Measurements from ENCODE around the gene GBA3. TPM values are rescaled to one million over a fixed set of nuclear protein-coding genes. Genes with fewer than 3 reads are reported as not detected.

The GBA3 gene
- total and polyA plus RNA-seq, 2 experiments from 2014 or later = not detected

GRCh38 chr4:22766068-22766467 is 73.3 kb downstream of the GBA3 start:
- TF ChIP-seq CTCF (IDR thresholded peaks at IDR 0.05; ENCODE audit: low read depth, low read length) = no peak
- Histone ChIP-seq H3K4me3 (no peak overlapping the region), H3K27me3 (no peaks in the 10 kb centered on the region), H3K9me3 (ENCODE audit: low read depth) (no peaks in the 10 kb centered on the region), H3K36me3 (no peaks in the 10 kb centered on the region), H3K27ac (no peak overlapping the region), H3K4me1 (ENCODE audit: low read depth) (peaks cover 5% of the 10 kb centered on the region)
- no peak for DNase-seq (ENCODE audit: low read depth in 1 of 2, low spot score in 1 of 2)

GRCh38 chr4:22778547-22779163 is 85.9 kb downstream of the GBA3 start:
- Histone ChIP-seq H3K36me3 (no peaks in the 10 kb centered on the region), H3K4me1 (ENCODE audit: low read depth) (no peaks in the 10 kb centered on the region), H3K27ac (no peak overlapping the region), H3K4me3 (no peak overlapping the region), H3K27me3 (no peaks in the 10 kb centered on the region), H3K9me3 (ENCODE audit: low read depth) (no peaks in the 10 kb centered on the region)
- no peak for TF ChIP-seq CTCF (IDR thresholded peaks at IDR 0.05; ENCODE audit: low read depth, low read length)
- DNase-seq (ENCODE audit: low read depth in 1 of 2, low spot score in 1 of 2) = no peak

- Histone ChIP-seq H3K27me3 (no peaks in the 10 kb centered on the region), H3K27ac (no peak overlapping the region), H3K9me3 (ENCODE audit: low read depth) (no peaks in the 10 kb centered on the region), H3K4me1 (ENCODE audit: low read depth) (no peaks in the 10 kb centered on the region), H3K36me3 (no peaks in the 10 kb centered on the region), H3K4me3 (no peak overlapping the region)
- no peak for TF ChIP-seq CTCF (IDR thresholded peaks at IDR 0.05; ENCODE audit: low read depth, low read length)
- DNase-seq (ENCODE audit: low read depth in 1 of 2, low spot score in 1 of 2) = no peak
Observed at GRCh38 chr4:22780317-22780716, 87.6 kb downstream of the GBA3 start.

GRCh38 chr4:22780797-22781196 is 88.1 kb downstream of the GBA3 start:
- DNase-seq (ENCODE audit: low read depth in 1 of 2, low spot score in 1 of 2) = no peak
- TF ChIP-seq CTCF (IDR thresholded peaks at IDR 0.05; ENCODE audit: low read depth, low read length) = no peak
- Histone ChIP-seq H3K27ac (no peak overlapping the region), H3K4me1 (ENCODE audit: low read depth) (no peaks in the 10 kb centered on the region), H3K27me3 (no peaks in the 10 kb centered on the region), H3K4me3 (no peak overlapping the region), H3K36me3 (no peaks in the 10 kb centered on the region), H3K9me3 (ENCODE audit: low read depth) (no peaks in the 10 kb centered on the region)

GRCh38 chr4:22787753-22788375 is 95.1 kb downstream of the GBA3 start:
- no peaks in the 10 kb centered on the region for H3K36me3 ChIP-seq
- H3K27ac ChIP-seq = no peak overlapping the region
- TF ChIP-seq CTCF (IDR thresholded peaks at IDR 0.05; ENCODE audit: low read depth, low read length) = no peak
- H3K27me3 ChIP-seq = no peaks in the 10 kb centered on the region
- no peaks in the 10 kb centered on the region for H3K4me1 ChIP-seq (ENCODE audit: low read depth)
- no peak overlapping the region for H3K4me3 ChIP-seq
- H3K9me3 ChIP-seq (ENCODE audit: low read depth) = no peaks in the 10 kb centered on the region
- DNase-seq (ENCODE audit: low read depth in 1 of 2, low spot score in 1 of 2) = no peak

Data from cardiac muscle cell (in vitro differentiated cells and primary cell).